NOMO-1 treated with dmso at 0.1 percent for 144 hours (cell line): ENCODE results near the gene MYRIP.

ENCODE experiments used
- DNase-seq: peaks from one replicate; lab custom pipeline; 2025; ENCODE audit not compliant: unreplicated experiment; lab: John Stamatoyannopoulos, UW

Gene MYRIP

DNA sequence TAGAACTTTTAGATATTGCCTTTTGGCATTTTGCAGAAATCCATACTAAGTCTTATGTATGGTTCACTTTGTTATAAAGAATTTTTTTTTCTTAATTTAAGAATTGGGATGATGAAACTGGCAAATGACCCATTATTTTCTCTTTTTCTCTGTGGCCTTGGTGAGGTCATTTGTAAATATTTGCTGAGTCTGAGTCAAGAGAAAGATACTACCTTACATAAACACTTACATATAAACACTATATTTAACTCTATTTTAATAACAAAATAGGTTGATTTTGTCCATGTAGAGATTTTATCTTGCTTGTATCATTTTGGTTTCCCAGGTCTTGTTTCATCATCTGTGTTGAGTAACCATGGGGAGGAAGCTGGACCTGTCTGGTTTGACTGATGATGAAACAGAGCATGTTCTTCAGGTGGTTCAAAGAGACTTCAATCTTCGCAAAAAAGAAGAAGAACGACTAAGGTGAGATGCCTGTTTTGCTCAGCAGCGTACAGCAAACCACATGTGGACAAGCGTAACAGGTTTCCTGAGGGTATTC lies 91.1 kb downstream of the MYRIP start:
- no peak for DNase-seq

DNA sequence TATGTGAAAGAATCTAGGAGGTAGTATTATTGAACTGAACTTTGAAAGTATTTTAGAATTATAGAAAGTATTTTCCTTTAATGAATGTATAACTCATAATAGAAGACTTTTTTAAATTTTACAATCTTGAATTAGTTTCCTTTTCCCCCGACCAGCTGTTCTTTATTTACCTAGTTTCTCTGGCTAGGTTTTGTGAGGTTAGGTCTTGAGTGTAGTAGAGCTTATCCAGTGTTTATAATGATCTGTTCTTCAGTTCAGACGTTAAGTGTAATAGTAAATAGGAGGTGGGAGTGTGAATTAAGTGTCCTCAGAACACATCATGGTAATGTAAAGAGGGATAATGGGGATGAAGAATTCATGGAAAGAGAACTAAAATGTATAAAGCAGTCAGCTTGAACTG lies 93.8 kb downstream of the MYRIP start:
- DNase-seq = no peak

DNA sequence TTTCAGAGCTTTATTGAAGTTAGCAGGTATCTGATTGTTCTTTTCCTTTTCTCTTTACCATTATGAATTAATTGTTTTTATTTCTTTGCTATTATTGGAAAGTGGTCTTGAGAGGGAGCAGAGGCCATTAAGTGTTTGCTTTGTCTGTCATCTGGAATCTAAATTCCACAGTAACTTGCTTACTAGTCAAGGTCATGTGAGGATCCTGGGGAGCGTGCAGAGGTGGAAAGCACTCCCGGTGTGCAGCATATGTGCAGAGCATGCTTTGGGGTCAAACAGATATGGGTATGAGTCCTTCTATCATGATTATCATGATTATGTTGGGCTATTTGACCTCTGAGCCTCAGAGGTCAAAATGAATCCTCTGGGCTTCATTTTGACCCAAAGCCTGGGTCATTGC lies 96.4 kb downstream of the MYRIP start:
- no peak for DNase-seq

DNA sequence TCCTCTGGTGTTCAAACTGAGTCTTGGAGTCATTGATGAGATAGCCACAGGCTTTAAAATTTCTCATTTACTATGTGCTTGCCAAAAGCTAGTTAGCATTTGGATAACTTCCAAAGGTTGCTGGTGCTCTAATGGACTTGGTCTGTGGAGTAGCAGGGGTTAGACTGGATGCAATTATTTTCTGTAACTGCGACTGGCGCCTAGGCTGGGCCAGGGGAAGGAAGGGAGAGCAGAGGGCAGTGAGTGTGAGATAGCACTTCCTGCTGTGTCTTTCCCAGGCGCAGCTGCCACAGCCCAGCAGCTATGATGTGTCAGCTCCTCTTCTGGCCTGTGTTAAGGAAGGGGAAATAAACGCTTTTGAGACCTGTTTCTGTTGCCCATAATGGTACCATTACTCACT lies 98.6 kb downstream of the MYRIP start:
- DNase-seq = no peak

DNA sequence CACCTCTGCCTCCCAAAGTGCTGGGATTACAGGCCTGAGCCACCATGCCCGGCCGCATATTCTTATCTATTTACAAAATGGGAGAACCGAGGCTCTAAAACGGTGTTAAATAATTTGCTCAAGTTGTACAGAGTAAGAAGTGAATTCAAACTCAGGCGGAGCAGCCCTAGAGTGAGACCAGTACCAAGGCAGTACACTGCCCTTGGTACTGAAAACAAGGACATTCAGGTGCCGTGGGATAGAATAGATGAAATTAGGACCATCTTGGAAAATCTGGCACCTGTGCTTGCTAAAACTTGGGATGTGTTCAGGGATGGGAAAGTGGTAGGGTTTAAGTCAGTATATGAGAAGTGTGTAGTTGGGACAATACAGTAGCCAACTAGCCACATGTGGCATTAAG lies 100.7 kb downstream of the MYRIP start:
- DNase-seq = no peak

DNA sequence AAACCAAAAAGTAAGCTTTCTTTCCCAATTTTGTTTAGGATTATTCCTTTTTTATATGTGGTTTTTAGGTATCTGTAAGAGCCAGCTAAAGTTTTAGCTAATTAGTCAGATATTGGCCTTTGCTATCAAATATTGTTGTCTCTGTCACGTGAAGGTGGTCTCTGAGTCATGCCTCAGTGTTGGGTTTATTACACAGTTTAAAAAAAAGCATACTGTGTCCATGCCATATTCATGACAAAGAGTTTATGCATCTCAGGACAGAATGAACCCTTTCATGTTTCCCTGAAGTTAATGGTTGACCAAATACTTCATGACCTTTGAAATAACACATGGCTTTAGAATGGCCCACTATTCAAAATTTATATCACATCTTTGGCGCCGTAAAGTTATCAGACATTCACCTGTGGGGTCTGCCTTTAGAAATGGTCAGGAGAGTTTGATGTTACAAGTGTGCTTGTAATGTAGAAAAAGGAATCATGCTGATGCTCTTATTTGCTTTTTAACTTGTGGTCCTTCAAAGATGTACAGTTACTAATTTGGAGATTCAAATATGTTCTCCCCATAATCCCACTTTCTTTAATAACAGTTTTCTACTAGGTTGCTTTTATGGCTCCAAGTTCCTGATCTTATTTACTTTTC lies 101.5 kb downstream of the MYRIP start:
- no peak for DNase-seq

DNA sequence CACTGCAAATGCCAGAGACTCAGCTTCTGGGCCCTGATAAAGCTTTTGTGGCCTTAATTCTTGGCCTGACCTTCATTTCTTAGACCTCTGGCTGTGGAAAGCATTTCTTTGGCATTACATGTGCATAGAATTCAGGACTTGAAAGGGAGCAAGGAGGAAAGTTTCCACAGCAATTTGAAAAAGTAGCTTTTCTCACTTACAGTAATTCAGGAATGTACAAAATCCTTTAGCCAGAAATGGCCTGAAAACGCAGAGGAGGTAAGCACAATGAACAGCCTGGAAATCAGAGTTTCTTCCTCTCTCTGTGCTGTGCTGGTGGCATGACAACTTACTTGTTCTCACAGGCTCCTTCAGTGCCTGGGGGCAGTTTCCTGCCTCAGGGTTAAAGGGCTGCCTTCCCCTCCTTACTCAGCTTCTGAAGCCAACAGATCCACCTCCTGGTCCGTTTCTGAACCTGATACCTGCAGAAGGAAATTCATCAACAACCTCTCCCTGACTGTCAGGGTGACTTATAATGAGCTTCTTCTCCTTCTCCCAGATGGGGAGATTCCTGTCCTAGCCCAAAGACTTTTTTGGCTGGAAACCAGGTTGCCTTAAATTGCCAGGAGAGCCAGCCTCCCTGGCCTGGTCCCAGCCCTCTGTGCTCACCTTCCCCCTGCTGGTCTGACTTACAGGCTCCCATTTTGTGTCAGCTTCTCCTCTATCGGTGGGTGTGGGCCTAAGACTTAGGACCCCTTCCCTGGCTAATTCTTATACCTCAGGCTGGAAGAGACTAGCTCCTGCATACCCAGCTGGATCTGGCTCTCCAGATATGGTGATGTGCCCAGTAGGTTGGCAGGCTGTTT lies 102.3 kb downstream of the MYRIP start:
- no peak for DNase-seq

DNA sequence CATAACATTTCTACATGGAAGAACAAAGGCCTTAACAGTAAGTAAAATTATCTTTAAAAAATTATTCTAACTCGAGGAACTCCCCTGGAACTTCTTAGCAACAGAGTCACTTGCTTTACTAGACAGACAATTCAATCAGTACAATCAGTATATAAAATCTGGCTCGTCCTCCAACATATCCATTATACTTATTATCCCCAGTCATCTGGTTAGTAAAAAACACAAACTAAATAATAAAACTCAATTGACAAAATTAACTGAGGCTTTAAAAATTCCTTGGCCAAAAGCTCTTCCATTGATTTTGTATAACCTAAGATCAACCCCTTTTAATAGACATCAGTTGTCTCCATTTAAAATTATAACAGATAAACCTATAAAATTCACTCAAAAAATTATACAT lies 105.6 kb downstream of the MYRIP start:
- DNase-seq = no peak

DNA sequence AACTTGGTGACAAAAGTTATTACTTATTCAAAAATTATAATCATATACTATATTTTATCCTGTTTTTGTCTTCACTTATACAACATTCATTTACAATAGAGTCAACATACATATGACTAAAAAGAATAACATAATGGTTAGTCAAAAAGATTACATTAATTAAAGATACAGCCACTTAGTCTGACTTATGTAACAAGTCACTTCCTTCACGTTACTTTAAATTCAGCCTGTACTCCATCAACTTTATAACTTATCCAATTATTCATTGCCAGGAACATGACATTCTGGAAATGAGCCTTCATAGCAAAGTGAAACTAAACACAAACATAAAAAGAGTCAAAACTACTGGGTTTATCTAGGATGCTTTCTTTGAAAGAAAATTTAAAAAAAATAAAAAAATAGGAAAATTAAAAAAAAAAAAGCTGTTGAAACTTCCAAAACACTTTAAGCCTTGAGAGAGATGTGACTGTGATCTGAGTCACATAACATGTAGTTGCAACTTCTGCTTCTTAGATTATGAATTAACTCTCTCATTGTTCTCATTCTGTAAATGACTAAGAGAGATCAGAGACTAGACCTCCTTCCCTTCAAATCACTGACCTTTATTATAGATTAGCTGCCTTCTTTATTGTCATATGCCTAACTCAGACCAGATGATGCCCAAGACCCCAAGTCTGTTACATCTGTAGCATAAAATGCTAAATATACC lies 107.8 kb downstream of the MYRIP start:
- no peak for DNase-seq

DNA sequence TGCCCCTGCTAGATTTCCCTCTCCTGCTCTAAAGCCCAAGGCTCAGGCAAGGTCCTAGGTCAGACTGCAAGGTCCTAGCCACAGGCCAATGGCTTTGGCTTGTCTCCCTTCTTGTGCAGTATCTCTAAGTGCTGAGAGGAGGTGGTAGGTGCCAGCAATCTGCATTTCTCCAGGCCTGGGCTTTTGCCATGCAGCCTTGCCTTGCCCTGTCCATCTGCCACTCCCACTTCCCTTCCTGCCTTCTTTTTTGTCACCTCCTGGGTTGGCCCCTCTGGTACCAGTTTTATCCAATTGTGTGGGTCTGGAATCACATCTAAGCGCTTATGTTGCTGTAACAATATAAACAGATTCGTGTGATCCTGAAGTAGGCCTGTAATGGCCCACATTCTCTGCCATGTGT lies 109.9 kb downstream of the MYRIP start:
- DNase-seq = no peak

DNA sequence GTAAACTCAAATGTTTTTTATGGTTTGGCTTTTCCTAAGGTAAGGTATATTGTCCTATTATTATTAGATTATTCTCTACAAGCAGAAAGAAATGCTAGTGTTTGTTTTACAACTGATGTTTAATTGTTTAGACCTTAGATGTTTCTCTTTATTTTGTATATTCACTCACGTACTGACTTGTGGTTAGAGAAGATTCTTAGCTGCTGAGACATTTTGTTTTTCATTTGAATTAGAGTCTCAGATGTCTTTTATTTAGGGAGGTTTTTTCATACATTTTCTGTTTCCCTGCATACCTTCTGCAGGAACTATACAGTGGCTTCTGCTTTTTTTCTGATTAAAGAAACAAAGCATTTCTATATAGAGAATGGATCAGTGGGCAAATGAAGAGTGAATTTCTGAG lies 110.9 kb downstream of the MYRIP start:
- DNase-seq = no peak

DNA sequence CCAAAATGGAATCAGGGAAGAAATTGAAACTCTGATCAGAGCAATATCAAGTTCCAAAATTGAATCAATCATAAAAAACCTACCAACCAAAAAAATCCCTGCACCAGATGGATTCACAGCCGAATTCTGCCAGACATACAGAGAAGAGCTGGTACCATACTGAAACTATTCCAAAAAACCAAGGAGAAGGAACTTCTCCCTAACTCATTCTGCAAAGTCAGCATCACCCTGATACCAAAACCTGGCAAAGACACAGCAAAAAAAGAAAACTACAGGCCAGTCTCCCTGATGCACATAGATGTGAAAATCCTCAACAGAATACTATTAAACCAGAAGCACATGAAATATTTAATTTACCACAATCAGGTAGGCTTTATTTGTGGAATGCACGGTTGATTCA lies 118.1 kb downstream of the MYRIP start:
- DNase-seq = no peak

DNA sequence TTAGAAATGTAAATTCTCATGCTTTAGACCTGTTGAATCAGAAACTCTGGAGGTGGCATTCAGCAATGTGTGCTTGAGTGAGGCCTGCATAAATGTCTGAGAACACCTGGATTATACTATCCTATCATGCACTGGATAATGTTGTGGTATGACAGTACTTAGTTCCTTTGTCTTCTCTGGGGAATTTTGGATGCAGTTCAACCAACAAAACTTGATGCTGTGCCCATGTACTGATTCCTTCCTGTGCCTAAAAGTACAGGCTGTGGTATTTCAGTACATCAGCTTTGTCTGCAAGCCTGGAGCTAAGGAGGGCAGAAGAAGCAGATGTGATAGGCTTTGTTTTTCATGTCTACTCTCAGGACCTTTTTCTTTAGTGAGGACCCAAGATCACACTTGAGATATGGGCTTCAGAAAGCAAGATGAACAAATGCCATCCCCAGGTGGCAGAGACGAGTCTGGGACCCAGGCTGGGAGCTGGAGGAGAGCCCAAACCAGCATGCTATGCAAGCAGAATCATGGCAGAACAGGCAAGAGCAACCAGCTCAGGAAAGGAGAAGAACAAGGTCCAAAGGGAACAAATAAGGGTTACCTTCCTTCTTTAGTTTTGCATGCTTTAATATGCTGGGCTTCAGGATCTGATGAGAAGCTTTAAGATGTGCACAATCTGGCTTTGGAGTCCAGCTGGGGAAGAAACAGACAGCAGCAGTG lies 124.7 kb downstream of the MYRIP start:
- no peak for DNase-seq

DNA sequence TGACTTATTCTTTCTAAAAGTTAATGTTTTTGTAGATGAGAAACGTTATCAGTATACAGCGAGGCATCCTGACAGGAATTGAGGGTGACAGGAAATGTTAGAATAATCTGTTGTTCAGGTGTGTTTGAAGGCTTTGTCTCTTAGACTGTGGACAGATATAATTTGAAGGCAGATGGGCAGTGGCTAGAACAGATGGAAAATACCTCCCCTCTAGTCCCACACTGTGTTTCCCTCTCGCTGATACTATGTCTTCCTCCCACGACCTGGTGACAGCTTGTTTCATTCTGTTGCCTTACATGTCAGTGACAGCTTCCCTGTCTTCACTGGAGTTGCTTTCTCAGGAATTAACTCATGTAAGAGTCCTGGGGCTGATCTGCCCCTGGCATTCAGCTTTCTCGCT lies 125.3 kb downstream of the MYRIP start:
- no peak for DNase-seq

DNA sequence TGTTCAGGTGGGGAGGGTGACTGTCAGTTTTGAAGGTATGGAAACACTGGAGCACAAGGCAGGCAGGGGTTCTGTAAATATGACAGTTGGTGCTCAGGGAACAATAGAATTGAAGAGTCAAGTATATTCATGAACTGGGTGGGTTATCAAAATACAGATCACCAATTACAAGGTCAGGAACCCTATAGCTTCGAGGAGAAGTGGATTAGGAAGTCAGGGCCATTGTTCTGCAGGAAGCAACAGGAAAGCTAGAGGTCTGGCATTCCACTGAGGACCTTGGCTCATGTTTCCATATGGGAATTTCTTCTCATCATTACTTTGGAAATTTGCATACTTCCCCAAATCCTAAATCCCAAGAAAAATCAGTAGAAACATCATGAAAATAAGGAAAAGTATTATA lies 125.9 kb downstream of the MYRIP start:
- DNase-seq = no peak

DNA sequence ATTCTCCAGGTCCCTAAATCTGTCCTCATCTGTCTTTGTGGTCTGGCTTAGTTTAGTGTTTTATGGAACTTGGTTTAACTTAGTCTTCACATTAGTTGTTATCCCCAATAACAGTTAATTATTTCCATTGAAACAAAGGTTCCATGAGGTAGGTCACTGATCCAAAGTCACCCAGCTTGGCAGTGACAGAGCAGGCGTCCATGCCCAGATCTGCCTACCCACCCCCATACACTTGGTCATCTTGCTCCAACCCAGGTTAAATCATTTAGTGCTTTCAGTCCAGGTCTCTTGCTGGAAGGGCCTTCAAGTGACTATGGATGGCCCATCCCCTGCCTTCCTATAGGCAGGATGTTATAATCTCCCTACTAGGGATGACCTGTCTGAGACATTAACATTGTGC lies 127.4 kb downstream of the MYRIP start:
- no peak for DNase-seq

DNA sequence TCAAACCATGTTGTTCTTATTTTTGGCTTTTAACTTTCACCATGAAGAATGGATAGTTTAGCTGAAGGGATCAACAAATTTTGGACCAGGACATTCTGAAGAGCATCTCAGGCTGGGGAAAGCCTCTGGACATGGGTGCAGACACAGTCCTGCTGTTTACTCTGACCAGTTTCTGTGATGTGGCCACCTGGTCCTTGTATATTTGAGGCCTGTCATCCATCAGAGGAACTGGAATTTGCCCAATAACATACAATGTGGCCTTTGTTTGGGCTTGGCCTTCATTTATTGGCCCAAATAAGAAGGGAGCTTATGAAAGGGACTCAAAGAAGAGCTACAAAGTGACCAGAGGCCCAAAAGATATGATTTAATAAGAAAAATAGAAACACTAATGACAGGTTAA lies 127.9 kb downstream of the MYRIP start:
- no peak for DNase-seq

DNA sequence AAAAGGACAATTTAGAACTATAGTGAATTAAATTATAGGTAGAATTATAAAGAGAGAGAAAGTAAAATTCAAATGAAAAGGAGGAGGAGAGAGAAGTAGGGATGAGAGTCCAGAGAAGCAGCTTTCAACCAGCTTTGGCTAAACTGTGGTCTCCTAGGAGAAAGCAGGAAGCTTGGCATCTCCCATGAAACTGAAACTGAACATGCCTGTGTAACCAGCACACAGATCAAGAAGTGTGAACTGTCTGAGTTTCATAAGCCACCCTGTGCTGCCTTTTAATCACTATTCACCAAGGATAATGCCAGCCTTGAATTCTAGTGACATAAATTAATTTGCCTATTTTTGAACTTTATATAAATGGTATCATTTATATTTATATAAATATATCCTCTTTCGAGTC lies 128.5 kb downstream of the MYRIP start:
- no peak for DNase-seq

DNA sequence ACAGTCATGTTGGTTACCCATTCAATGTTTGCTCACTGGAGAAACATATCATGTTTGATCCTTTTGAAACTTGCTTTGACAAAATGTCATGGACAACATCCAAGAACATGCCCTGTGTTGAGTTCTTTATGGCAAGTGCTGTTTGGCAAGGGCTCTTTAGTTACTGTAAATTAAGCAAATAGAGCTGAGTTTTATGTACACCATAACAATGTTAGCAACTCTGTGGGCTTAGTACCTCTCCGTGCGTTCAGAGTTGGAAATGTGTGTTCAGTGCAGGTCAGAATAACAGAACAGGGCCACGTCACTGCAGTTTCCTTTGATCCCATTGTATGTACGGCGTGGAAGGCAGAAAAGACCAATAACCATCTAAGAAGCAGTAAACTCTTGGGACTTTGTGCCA lies 132.5 kb downstream of the MYRIP start:
- DNase-seq = no peak

DNA sequence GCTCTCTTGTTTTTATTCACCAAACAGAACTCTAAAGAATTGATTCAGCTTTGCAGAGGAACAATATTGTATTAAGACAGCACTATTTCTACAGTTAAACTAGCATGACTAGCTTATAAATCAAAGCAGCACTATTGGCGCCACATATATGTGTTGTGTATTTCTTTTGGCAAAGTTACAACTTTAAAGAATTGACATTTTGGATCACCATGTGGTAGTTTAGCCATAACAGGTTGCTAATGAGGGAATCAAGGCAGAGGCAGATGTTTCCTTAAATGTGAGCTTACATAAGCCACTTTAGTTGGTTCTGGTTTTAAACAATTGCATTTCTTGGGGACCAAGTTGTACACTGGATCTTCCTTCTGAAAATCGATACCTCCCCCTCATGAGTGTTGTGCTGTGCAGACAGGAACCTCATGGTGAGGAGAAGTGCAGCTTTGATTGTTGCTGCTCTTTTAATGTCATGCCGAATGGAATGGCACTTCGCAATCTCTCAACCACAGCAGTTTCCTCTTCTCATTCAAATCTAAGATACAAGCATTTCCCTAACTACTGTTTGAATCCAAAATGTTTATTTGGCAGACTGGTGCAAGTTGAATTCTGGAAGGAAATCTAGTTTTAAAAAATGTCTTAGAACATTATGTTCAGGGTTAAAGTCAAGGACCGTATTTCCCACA lies 151.2 kb downstream of the MYRIP start:
- no peak for DNase-seq

DNA sequence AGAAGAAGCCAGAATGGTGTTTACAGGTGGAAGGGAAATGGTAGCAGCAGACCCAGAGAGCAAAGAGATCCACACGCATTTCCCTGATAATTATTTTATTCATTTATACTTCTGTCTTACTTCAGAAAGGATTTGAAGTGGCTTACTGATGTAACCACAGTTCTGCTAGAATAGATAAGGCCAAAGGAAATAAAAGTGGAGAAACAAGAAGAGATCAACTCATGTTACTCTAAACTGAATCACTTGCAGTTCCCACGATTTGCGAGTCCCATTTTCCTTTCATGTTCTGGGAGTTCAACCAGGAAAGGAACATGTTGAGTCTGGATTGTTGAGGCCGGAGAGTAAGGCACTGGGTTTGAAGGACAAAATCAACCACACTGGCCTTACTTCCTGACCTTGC lies 151.8 kb downstream of the MYRIP start:
- DNase-seq = no peak
